ENCODE results near the gene CD40LG. TPM values are rescaled to one million over a fixed set of nuclear protein-coding genes. Genes with fewer than 3 reads are reported as not detected.

CD40LG gene
- total and polyA plus RNA-seq, 2 of the 13 experiments (the other 11 are each of a cell fraction or from before 2014, with no cell fraction given) = not detected

DNA sequence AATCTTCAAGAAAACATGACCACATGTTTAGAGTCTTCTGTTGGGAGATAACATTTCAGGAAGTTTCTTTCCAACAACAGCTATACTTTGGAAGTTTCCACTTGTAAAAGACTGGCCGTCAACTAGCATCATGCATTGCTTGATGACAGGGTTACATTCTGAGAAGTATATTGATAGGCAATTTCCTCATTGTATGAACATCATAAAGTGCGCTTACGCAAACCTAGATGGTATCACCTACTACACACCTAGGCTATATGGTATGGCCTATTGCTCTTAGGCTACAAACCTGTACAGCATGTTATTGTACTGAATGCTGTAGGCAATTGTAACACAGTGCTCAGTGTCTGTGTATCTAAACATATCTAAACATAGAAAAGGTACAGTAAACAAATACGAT lies 25.4 kb upstream of the CD40LG start (continued):
- no peak for TF ChIP-seq ZFP90 (CRISPR knock-in tag; IDR thresholded peaks at IDR 0.05; ENCODE audit: borderline replicate concordance)
- TF ChIP-seq ZNF567 (CRISPR knock-in tag; IDR thresholded peaks at IDR 0.05; ENCODE audit: borderline replicate concordance) = no peak
- no peak for TF ChIP-seq ZMYM3 (CRISPR knock-in tag; IDR thresholded peaks at IDR 0.05)
- TF ChIP-seq, protein P1, sequence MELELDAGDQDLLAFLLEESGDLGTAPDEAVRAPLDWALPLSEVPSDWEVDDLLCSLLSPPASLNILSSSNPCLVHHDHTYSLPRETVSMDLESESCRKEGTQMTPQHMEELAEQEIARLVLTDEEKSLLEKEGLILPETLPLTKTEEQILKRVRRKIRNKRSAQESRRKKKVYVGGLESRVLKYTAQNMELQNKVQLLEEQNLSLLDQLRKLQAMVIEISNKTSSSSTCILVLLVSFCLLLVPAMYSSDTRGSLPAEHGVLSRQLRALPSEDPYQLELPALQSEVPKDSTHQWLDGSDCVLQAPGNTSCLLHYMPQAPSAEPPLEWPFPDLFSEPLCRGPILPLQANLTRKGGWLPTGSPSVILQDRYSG (CRISPR knock-in tag; IDR thresholded peaks at IDR 0.05) = no peak
- TF ChIP-seq KDM4B (CRISPR knock-in tag; IDR thresholded peaks at IDR 0.05) = no peak
- TF ChIP-seq ZNF572 (CRISPR knock-in tag; IDR thresholded peaks at IDR 0.05) = no peak
- TF ChIP-seq, protein P2, sequence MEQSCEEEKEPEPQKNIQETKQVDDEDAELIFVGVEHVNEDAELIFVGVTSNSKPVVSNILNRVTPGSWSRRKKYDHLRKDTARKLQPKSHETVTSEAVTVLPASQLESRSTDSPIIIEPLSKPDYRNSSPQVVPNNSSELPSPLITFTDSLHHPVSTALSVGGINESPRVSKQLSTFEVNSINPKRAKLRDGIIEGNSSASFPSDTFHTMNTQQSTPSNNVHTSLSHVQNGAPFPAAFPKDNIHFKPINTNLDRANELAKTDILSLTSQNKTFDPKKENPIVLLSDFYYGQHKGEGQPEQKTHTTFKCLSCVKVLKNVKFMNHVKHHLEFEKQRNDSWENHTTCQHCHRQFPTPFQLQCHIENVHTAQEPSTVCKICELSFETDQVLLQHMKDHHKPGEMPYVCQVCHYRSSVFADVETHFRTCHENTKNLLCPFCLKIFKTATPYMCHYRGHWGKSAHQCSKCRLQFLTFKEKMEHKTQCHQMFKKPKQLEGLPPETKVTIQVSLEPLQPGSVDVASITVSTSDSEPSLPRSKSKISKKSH (CRISPR knock-in tag; IDR thresholded peaks at IDR 0.05; ENCODE audit: borderline replicate concordance) = no peak
- TF ChIP-seq, protein P3, sequence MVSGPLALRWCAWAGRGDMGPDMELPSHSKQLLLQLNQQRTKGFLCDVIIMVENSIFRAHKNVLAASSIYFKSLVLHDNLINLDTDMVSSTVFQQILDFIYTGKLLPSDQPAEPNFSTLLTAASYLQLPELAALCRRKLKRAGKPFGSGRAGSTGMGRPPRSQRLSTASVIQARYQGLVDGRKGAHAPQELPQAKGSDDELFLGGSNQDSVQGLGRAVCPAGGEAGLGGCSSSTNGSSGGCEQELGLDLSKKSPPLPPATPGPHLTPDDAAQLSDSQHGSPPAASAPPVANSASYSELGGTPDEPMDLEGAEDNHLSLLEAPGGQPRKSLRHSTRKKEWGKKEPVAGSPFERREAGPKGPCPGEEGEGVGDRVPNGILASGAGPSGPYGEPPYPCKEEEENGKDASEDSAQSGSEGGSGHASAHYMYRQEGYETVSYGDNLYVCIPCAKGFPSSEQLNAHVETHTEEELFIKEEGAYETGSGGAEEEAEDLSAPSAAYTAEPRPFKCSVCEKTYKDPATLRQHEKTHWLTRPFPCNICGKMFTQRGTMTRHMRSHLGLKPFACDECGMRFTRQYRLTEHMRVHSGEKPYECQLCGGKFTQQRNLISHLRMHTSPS (CRISPR knock-in tag; IDR thresholded peaks at IDR 0.05; ENCODE audit: low read depth) = no peak
- TF ChIP-seq ZC3H13 (CRISPR knock-in tag; IDR thresholded peaks at IDR 0.05) = no peak

DNA sequence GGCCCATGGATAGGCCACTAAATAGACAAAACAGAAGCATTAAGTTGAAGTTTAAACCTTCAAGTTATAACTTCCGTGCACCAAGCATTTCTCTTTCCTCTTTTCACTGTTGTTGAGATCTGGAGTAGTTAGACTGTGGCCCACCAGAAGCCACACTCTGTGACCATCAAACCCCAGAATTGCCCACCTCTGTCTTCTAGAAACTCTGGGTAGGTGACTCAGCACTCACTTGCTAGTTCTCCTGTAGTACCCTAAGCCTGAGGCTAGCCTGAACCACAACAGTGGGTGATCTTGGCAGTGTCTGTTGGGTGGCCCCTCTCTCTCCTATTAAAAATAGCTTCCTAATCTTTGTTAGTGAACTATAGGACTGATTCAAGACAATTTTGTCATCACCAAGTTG lies 24.6 kb upstream of the CD40LG start:
- H3K79me2 ChIP-seq (ENCODE audit: insufficient read depth, low read length) = no peaks in the 10 kb centered on the region
- H3K4me2 ChIP-seq (ENCODE audit: low read depth, low read length) = no peak overlapping the region
- H3K4me3 ChIP-seq (replicated peaks in 1 of 3; ENCODE audit: insufficient read depth in 1 of 3, low read depth in 2 of 3, low read length in 3 of 3) = no peak overlapping the region
- POLR2A ChIA-PET = no interaction called here
- H3K27ac ChIP-seq (ENCODE audit: extremely low read length, insufficient read depth, low read length) = no peak overlapping the region
- H3K9me3 ChIP-seq (ENCODE audit: low read length) = no peaks in the 10 kb centered on the region
- DNase-seq (ENCODE audit: low spot score) (no peak), ATAC-seq (no peak), FAIRE-seq (no peak)
- in situ Hi-C loops (cut with HindIII; ENCODE audit: extremely low pct_ligation_motif_present, low pct_unique_long_range_greater_than_20kb) = no loop called here
- intact Hi-C loops (cut with micrococcal nuclease; ENCODE audit: unreplicated experiment) = no loop called here
- 0% methylated on average over 1 of the region's 1 CpG for WGBS (ENCODE audit: low lambda C conversion rate)
- no peaks in the 10 kb centered on the region for H3K36me3 ChIP-seq (replicated peaks in 1 of 2; ENCODE audit: control insufficient read depth in 1 of 2, insufficient read depth in 2 of 2, low read length in 2 of 2)
- H3K4me1 ChIP-seq (ENCODE audit: insufficient read depth, low read length) = no peaks in the 10 kb centered on the region
- BruUV-seq (replicated peaks) = no TSS peak
- no peaks in the 10 kb centered on the region for H4K20me1 ChIP-seq (ENCODE audit: insufficient read depth, low read length)
- H2AFZ ChIP-seq (ENCODE audit: low read length) = no peak overlapping the region
- CTCF ChIA-PET (ENCODE audit: low intra/inter-chr PET ratio, low total read pairs) = no interaction called here
- H3K27me3 ChIP-seq (ENCODE audit: control insufficient read depth in 1 of 2, insufficient read depth in 2 of 2, low read length in 2 of 2) = no peaks in the 10 kb centered on the region
- no peak overlapping the region for H3K9ac ChIP-seq (ENCODE audit: insufficient read depth, low read depth, low read length)
- TF ChIP-seq ZNF878 (CRISPR knock-in tag; IDR thresholded peaks at IDR 0.05) (no peak), ATF7-NPFF (CRISPR knock-in tag; IDR thresholded peaks at IDR 0.05; ENCODE audit: low read depth) (no peak)
- TF ChIP-seq, protein P4, sequence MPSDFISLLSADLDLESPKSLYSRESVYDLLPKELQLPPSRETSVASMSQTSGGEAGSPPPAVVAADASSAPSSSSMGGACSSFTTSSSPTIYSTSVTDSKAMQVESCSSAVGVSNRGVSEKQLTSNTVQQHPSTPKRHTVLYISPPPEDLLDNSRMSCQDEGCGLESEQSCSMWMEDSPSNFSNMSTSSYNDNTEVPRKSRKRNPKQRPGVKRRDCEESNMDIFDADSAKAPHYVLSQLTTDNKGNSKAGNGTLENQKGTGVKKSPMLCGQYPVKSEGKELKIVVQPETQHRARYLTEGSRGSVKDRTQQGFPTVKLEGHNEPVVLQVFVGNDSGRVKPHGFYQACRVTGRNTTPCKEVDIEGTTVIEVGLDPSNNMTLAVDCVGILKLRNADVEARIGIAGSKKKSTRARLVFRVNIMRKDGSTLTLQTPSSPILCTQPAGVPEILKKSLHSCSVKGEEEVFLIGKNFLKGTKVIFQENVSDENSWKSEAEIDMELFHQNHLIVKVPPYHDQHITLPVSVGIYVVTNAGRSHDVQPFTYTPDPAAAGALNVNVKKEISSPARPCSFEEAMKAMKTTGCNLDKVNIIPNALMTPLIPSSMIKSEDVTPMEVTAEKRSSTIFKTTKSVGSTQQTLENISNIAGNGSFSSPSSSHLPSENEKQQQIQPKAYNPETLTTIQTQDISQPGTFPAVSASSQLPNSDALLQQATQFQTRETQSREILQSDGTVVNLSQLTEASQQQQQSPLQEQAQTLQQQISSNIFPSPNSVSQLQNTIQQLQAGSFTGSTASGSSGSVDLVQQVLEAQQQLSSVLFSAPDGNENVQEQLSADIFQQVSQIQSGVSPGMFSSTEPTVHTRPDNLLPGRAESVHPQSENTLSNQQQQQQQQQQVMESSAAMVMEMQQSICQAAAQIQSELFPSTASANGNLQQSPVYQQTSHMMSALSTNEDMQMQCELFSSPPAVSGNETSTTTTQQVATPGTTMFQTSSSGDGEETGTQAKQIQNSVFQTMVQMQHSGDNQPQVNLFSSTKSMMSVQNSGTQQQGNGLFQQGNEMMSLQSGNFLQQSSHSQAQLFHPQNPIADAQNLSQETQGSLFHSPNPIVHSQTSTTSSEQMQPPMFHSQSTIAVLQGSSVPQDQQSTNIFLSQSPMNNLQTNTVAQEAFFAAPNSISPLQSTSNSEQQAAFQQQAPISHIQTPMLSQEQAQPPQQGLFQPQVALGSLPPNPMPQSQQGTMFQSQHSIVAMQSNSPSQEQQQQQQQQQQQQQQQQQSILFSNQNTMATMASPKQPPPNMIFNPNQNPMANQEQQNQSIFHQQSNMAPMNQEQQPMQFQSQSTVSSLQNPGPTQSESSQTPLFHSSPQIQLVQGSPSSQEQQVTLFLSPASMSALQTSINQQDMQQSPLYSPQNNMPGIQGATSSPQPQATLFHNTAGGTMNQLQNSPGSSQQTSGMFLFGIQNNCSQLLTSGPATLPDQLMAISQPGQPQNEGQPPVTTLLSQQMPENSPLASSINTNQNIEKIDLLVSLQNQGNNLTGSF (CRISPR knock-in tag; IDR thresholded peaks at IDR 0.05) = no peak
